Bronchial epithelial cell (primary cell): ENCODE measurements around the gene C6orf62. TPM values are rescaled to one million over a fixed set of nuclear protein-coding genes. Genes with fewer than 3 reads are reported as not detected.
A peak's percentile ranks its signal among the peaks of the same experiment; 100 is the strongest.

ENCODE experiments used
- DNase-seq: peaks from one replicate; pipeline ENCODE4 v3.0.0-alpha.2; 2010; ENCODE audit warnings: low read depth
- FAIRE-seq: peaks from 2 replicates; lab custom pipeline; 2011; peaks lifted over from hg19 to GRCh38; lab: Jason Lieb, UNC
- H3K27me3 ChIP-seq: 2 replicates; pipeline ENCODE4 v1.5.1; 2011; ENCODE audit warnings: low read length; ENCODE audit not compliant: control insufficient read depth, insufficient read depth
- H3K36me3 ChIP-seq: 2 replicates; pipeline ENCODE4 v1.5.1; 2011; ENCODE audit warnings: low read length; ENCODE audit not compliant: control insufficient read depth, insufficient read depth
- H3K4me3 ChIP-seq: 2 replicates; pipeline ENCODE4 v1.5.1; 2011; ENCODE audit warnings: mild to moderate bottlenecking, low read depth, low read length, control low read depth
- total RNA-seq: library from RNA; depleted of rRNA; stranded (reverse); fragments of >200 nt; gene quantifications from 2 replicates; pipeline ENCODE4 v1.2.1, GENCODE V29; 2014
- TF ChIP-seq, protein P1 (sequence below): IDR thresholded peaks from 2 replicates; pipeline ENCODE4 v1.5.1; 2011; ENCODE audit warnings: mild to moderate bottlenecking, moderate library complexity, low read length, control low read depth, inconsistent platforms; ENCODE audit not compliant: insufficient read depth, severe bottlenecking

The C6orf62 gene
- total RNA-seq, 1 donor from 2014 or later = 120 TPM

DNA sequence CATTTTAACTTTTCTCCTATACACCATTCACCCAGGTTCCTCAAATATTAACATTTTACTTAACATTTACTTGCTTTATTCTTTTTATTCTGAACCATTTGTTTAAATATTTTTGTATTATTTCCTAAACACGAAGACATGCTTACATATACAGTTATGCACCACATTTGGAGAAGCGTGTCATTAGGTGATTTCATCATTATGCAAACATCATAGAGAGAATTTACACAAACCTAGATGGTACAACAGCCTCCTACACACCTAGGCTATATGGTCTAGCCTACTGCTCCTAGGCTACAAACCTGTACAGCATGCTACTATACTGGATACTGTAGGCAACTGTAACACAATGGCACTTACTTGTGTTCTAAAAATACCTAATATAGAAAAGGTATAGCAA lies 58.8 kb downstream of the C6orf62 start:
- no peaks in the 10 kb centered on the region for H3K27me3 ChIP-seq
- DNase-seq = peak; percentile 52
- H3K4me3 ChIP-seq = no peak overlapping the region
- peaks cover 4% of the 10 kb centered on the region for H3K36me3 ChIP-seq
- TF ChIP-seq, protein P1, sequence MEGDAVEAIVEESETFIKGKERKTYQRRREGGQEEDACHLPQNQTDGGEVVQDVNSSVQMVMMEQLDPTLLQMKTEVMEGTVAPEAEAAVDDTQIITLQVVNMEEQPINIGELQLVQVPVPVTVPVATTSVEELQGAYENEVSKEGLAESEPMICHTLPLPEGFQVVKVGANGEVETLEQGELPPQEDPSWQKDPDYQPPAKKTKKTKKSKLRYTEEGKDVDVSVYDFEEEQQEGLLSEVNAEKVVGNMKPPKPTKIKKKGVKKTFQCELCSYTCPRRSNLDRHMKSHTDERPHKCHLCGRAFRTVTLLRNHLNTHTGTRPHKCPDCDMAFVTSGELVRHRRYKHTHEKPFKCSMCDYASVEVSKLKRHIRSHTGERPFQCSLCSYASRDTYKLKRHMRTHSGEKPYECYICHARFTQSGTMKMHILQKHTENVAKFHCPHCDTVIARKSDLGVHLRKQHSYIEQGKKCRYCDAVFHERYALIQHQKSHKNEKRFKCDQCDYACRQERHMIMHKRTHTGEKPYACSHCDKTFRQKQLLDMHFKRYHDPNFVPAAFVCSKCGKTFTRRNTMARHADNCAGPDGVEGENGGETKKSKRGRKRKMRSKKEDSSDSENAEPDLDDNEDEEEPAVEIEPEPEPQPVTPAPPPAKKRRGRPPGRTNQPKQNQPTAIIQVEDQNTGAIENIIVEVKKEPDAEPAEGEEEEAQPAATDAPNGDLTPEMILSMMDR = no peak
- FAIRE-seq = no peak

DNA sequence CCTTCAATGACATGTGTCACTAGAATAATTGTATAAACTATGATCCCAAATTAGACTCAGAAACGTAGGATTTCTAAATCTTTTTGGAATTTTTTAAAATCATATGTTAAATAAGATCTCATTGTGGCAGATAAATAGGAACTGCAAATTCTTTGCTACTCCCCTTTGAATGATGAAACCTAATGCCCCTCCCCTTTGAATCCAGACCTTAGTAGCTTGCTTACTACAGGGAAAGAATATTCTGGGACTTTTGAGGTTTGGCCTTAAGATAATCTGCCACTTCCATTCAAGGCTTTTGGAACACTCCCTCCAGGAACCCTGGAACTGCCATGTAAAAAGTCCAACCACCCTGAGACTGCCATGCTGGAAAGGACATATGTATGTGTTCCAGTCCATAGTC lies 59.4 kb downstream of the C6orf62 start:
- no peak for FAIRE-seq

DNA sequence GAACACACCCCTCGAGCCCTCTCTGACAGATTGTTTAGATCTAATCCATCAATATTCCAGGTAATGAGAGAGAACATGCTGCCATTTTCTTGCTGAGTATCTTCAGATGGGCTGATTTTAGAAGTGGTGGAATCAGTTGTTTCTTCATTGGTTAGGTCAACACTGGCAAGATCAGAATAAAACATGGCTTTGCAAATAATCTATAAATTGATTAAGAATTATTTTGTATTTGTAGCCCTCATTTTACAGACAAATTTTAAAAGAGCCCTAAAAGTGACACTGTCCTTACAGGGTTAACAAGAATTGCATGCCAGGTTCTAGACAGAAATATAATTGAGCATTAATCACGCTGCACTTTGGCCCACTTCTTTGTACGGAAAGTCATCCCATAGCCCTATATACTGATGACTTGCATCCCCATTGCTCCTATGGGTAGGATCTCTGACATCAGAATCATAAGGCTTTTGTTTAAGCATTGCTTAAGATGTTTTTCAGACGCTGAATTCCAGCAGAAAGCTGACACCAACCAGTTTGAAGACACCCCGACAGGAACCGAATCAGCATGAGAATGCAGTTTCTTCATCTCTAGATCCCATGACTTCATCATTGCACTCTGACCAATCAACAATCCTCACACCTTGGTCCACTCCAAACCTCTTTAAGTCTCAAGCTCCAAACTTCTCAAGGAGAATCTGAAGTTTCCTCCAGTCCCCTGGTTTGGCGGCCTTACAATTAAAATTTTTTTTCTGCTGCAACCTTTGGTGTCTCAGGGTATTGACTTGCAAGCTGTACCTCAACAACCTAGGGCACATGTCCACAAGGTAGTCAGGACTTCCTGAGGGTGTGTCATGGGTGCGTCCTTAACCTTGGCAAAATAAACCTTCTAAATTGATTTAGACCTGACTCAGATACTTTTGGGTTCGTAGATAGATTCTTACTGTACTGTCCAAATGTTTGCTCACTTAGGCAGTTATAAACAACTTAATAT lies 60.1 kb downstream of the C6orf62 start:
- DNase-seq (peak; percentile 89), FAIRE-seq (peak; percentile 90)
- peaks cover 4% of the 10 kb centered on the region for H3K36me3 ChIP-seq

More for the DNA sequence above, 59.4 kb downstream of the C6orf62 start:
- Histone ChIP-seq H3K36me3 (peaks cover 4% of the 10 kb centered on the region), H3K27me3 (no peaks in the 10 kb centered on the region), H3K4me3 (no peak overlapping the region)
- TF ChIP-seq, protein P1 = no peak
- DNase-seq = no peak

DNA sequence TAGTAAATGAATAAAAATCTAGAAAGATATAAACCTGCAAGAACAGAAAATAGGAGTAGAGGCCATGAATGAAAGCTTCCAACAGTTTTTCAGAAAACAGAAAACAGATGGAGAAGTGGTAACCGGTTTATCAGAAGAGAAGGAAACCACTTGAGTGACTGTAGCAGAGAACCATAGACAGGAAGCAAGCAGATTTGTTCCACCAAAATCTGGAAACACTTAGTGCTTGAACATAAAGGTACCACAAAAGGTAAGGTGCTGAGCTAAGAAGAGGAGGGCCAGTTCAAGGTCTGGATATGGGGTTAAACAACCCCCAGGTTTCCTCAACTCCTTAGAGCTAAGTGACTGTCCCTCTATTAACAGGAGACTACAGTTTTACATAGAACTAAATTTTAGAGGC lies 63.7 kb downstream of the C6orf62 start:
- Histone ChIP-seq H3K36me3 (peaks cover 9% of the 10 kb centered on the region), H3K4me3 (no peak overlapping the region), H3K27me3 (no peaks in the 10 kb centered on the region)
- no peak for FAIRE-seq
- TF ChIP-seq, protein P1 = no peak
- DNase-seq = no peak

More for the DNA sequence above, 60.1 kb downstream of the C6orf62 start:
- Histone ChIP-seq H3K27me3 (no peaks in the 10 kb centered on the region), H3K4me3 (no peak overlapping the region)
- TF ChIP-seq, protein P1 = no peak

Other genes starting within 250 kb of the C6orf62 start
- 0.26 and 0.64 TPM in 2 replicates for gene GPLD1, start 229.6 kb downstream of the C6orf62 start, total RNA-seq
- 0.53 and 1.9 TPM in 2 replicates for gene ALDH5A1, start 224.2 kb downstream of the C6orf62 start, total RNA-seq
- gene KIAA0319, start 73.0 kb downstream of the C6orf62 start, total RNA-seq = 0.26 TPM in 2 replicates
- 17.9 and 31.9 TPM in 2 replicates for gene TDP2, start 52.3 kb downstream of the C6orf62 start, total RNA-seq
- gene ACOT13, start 52.1 kb downstream of the C6orf62 start, total RNA-seq = 11.1 and 18.7 TPM in 2 replicates
- gene GMNN, start 55.8 kb upstream of the C6orf62 start, total RNA-seq = 6.1 and 8.6 TPM in 2 replicates
- gene ARMH2, start 79.8 kb upstream of the C6orf62 start, total RNA-seq = not detected in 2 replicates
- under 0.01 TPM in 1 of 2 replicates, not detected in the other for gene RIPOR2, start 216.8 kb upstream of the C6orf62 start, total RNA-seq